ACC112 (cell line): Measurements from ENCODE around the gene UTP11.
"Not testable (repeated sequence)": the region's sequence is repeated elsewhere in the genome, so short reads cannot be mapped to it uniquely, and the experiment has no call there.

Experiments used
- H2AFZ ChIP-seq: fragments of 200-600 bp; sonication (generic); one replicate; pipeline ENCODE4 v1.6.0; 2017; ENCODE audit warnings: antibody characterized with exemption, low read length; ENCODE audit not compliant: unreplicated experiment
- H3K27ac ChIP-seq: fragments of 200-600 bp; sonication (generic); 2 replicates; pipeline ENCODE4 v1.5.1; 2014; ENCODE audit warnings: low read depth, mild to moderate bottlenecking, antibody characterized with exemption, low read length, moderate library complexity
- H3K27me3 ChIP-seq: fragments of 200-600 bp; sonication (generic); 2 replicates; pipeline ENCODE4 v1.6.1; 2014; ENCODE audit warnings: mild to moderate bottlenecking, antibody characterized with exemption, low read length, moderate library complexity, mixed read lengths; ENCODE audit not compliant: insufficient read depth
- H3K36me3 ChIP-seq: fragments of 200-600 bp; sonication (generic); 2 replicates; pipeline ENCODE4 v1.6.1; 2016; ENCODE audit warnings: mild to moderate bottlenecking, antibody characterized with exemption, low read length, moderate library complexity, mixed read lengths; ENCODE audit not compliant: insufficient read depth
- H3K4me1 ChIP-seq: fragments of 200-600 bp; sonication (generic); one replicate; pipeline ENCODE4 v1.6.1; 2016; ENCODE audit warnings: low read length, mixed read lengths; ENCODE audit not compliant: insufficient read depth, unreplicated experiment, control insufficient read depth
- H3K4me3 ChIP-seq: fragments of 200-600 bp; sonication (generic); 2 replicates; pipeline ENCODE4 v1.5.1; 2014; ENCODE audit warnings: mild to moderate bottlenecking, low read depth, low read length
- H3K79me2 ChIP-seq: fragments of 200-600 bp; sonication (generic); one replicate; pipeline ENCODE4 v1.6.0; 2016; ENCODE audit warnings: low read length; ENCODE audit not compliant: control insufficient read depth, unreplicated experiment, insufficient read depth

Gene UTP11

GRCh38 chr1:38028671-38029070 lies 16.1 kb downstream of the UTP11 start:
- H3K4me3 ChIP-seq: no peak overlapping the region
- H3K36me3 ChIP-seq: 0 out of 2 replicates have a peak, but pooled peaks cover 13% of the 10 kb centered on the region
- H3K4me1 ChIP-seq: peaks cover 27% of the 10 kb centered on the region
- H3K27me3 ChIP-seq: no peaks in the 10 kb centered on the region
- H2AFZ ChIP-seq: no peak overlapping the region
- no peaks in the 10 kb centered on the region for H3K79me2 ChIP-seq
- H3K27ac ChIP-seq: no peak overlapping the region

DNA sequence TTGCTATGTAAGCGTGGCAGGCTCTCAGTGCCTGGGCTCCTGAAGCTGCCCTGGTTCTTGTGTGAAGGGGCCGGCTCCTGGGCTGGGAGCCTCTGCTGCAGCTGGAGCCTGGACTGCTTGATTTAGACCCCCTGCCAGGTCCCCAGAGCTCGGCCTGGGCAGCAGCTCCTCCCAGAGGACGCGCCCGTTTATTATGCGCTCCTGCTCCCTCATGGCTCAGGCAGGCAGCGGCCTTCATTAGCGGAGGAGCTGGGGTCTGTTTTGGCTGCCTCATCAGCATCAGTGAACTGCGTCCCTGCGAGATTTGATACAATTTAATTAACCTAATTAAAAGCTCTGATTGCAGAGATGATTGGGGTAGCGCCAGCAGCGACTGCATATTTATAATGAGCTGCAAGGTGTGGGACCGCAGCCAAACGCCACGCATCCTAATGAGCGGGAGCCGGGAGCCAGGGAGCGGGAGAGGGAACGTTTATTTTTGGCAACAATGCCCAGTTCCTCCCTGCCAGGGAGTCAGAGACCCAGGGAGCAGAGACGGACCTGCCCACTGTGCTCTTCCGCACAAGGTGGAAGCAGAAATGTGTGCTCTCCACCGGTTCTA lies 16.6 kb downstream of the UTP11 start:
- Histone ChIP-seq H3K27ac (peak overlapping the region; percentile 57), H3K4me3 (0 out of 2 replicates have a peak overlapping the region, but pooled peaks have one; percentile 3), H2AFZ (no peak overlapping the region), H3K4me1 (peaks cover 27% of the 10 kb centered on the region), H3K36me3 (0 out of 2 replicates have a peak, but pooled peaks cover 13% of the 10 kb centered on the region), H3K79me2 (no peaks in the 10 kb centered on the region), H3K27me3 (no peaks in the 10 kb centered on the region)

- Histone ChIP-seq H3K27me3 (no peaks in the 10 kb centered on the region), H3K79me2 (no peaks in the 10 kb centered on the region), H3K4me1 (peaks cover 27% of the 10 kb centered on the region), H3K36me3 (0 out of 2 replicates have a peak, but pooled peaks cover 11% of the 10 kb centered on the region), H2AFZ (no peak overlapping the region), H3K4me3 (0 out of 2 replicates have a peak overlapping the region, but pooled peaks have one; percentile 3), H3K27ac (peak overlapping the region; percentile 57)
Measured at GRCh38 chr1:38029685-38030511, 17.4 kb downstream of the UTP11 start.

DNA sequence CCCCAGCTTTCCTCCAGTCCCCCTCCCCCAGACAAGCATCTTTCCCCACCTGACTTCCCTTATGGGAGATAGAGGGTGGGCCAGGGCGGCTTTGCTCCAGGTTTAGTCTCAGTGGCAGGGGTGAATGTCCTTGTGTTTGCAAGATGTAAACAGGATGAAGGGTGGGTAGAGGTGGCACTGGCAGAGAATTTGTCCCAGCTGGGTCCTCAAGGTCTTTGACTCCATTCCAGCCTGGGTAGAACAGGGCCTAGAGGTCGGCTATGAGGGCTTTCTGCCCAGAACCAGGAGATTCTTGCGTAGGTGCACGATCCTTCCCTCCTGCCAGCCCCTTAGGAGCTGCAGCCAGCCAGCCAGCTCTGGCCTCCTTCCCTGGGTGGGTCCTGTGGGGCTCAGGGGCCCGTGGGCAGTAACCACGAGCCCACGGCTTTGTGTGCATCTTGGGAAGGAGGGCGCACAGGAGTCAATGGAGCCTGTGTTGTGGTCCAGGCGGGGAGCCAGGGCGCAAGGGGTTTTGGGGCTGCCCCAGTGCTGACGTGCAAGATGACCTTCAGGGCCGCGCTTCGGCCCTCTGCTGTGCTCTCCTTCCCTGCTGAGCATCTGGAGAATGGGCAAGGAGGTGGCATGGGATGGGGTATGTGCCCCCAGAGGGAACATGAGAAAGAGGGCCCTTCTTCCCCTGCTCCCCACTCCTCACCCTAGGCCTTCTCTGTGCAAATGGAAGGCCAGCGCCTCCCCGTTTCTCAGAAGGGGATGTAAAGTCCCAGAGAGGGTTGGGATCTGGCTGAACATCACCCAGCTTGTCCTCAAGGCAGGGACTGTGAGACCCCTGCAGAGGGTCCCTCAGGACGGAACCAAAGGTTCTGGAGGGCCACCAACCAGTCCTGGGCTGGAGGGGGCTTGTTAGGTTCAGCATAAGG lies 18.3 kb downstream of the UTP11 start:
- peaks cover 27% of the 10 kb centered on the region for H3K4me1 ChIP-seq
- no peaks in the 10 kb centered on the region for H3K79me2 ChIP-seq
- H3K27me3 ChIP-seq: no peaks in the 10 kb centered on the region
- H3K36me3 ChIP-seq: 0 out of 2 replicates have a peak, but pooled peaks cover 2% of the 10 kb centered on the region
- no peak overlapping the region for H3K27ac ChIP-seq
- no peak overlapping the region for H2AFZ ChIP-seq
- H3K4me3 ChIP-seq: no peak overlapping the region

DNA sequence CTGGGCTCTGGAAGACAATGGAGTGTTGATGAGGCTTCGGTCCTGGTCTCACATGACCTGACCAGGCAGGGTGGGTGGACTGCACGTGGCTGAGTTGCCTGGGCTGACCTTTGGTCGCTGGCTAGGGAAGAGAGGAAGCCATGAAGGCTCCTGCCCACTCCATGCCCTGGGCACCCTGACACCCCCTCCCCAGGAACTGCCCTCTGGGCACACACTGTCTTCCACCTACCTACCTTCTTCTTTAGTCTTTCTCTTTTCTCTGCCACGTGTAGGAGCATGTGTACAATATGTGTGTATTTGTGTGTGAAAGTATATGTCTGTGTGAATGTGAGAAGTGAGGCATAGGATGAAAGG lies 19.0 kb downstream of the UTP11 start:
- no peaks in the 10 kb centered on the region for H3K79me2 ChIP-seq
- no peaks in the 10 kb centered on the region for H3K36me3 ChIP-seq
- H3K27ac ChIP-seq: no peak overlapping the region
- H2AFZ ChIP-seq: no peak overlapping the region
- H3K27me3 ChIP-seq: no peaks in the 10 kb centered on the region
- H3K4me3 ChIP-seq: no peak overlapping the region
- H3K4me1 ChIP-seq: peaks cover 27% of the 10 kb centered on the region

DNA sequence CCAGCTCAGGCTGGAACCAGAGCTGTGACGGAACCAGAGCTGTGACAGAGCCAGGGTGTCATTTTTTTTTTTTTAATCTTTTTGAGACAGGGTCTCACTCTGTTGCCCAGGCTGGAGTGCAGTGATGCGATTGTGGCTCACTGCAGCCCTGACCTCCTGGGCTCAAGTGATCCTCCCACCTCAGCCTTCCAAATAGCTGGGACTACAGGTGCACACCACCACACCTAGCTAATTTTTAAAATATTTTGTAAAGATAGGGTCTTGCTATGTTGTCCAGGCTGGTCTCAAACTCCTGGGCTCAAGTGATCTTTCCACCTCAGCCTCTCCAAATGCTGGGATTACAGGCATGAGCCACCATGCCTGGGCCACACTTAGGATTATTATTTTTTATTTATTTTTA lies 20.5 kb downstream of the UTP11 start:
- not testable (repeated sequence) for H3K4me3 ChIP-seq, H3K79me2 ChIP-seq
- peaks cover 25% of the 10 kb centered on the region for H3K4me1 ChIP-seq

DNA sequence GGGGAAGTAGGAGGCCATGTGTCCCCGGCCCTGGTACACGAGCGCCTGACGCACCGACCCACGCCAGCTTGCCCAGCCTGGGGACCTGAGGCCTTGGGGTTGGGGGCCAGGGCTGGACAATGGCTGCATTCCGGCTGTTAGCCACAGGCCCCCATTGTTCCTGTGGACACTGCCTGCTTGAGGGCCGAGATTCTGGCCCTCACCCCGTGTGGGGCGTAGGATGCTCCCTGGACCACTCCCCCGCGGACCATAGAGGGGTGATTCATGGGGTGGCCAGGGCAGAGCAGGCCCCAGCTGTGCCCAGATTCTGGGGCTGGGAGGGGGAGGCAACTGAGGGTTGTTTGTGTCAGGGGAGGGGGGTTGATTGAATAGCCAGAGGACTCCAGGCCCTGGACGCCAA lies 22.3 kb downstream of the UTP11 start:
- no peaks in the 10 kb centered on the region for H3K27me3 ChIP-seq
- H3K27ac ChIP-seq: no peak overlapping the region
- H3K79me2 ChIP-seq: no peaks in the 10 kb centered on the region
- no peaks in the 10 kb centered on the region for H3K36me3 ChIP-seq
- peaks cover 21% of the 10 kb centered on the region for H3K4me1 ChIP-seq
- no peak overlapping the region for H2AFZ ChIP-seq
- H3K4me3 ChIP-seq: no peak overlapping the region

More for the DNA sequence above, 20.5 kb downstream of the UTP11 start:
- not testable (repeated sequence) for H3K27ac ChIP-seq, H2AFZ ChIP-seq, H3K27me3 ChIP-seq, H3K36me3 ChIP-seq

DNA sequence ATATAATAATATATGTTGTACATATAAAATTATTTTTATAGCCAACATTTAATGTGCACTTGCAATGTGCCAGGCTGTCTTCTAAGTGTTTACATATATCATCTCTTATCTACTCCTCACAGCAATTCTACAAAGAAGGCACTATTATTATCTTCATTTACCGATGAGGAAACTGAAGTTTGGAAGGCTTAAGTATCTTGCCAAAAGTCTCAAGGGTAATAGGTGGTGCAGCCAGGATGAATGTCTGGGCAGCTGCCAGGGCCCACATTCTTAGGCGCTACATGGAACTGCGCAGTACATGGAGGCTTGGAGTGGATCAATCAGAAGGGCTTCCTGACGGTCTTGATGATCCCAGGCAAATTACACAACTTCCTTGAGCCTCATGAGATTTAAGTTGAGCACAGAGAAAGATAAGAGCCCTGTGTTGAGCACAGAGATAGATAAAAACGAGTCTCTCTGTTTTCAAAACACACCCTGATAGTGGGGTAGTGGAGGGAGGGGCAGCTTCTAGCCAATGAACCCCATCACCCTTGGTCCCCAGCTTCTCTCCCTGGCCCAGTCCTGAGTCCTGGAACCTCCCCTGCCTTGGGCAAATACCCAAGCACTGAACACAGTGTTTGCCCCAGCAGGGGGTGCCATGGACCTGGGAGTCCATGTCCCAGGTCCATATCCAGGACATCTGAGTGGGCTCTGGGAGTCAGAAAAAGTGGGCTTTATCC lies 24.8 kb downstream of the UTP11 start:
- H3K27ac ChIP-seq: no peak overlapping the region
- no peaks in the 10 kb centered on the region for H3K79me2 ChIP-seq
- H3K4me1 ChIP-seq: peaks cover 10% of the 10 kb centered on the region

GRCh38 chr1:38038861-38039260 lies 26.3 kb downstream of the UTP11 start:
- Histone ChIP-seq H3K4me3 (no peak overlapping the region), H2AFZ (no peak overlapping the region), H3K36me3 (no peaks in the 10 kb centered on the region), H3K79me2 (no peaks in the 10 kb centered on the region), H3K4me1 (peaks cover 10% of the 10 kb centered on the region), H3K27me3 (peaks cover 15% of the 10 kb centered on the region), H3K27ac (no peak overlapping the region)

More for the DNA sequence above, 24.8 kb downstream of the UTP11 start:
- Histone ChIP-seq H3K27me3 (peaks cover under 1% of the 10 kb centered on the region; the same call in 1 of the 2 replicates), H2AFZ (no peak overlapping the region), H3K36me3 (no peaks in the 10 kb centered on the region), H3K4me3 (no peak overlapping the region)
